ENCODE measurements around the gene GPD1L. TPM values are rescaled to one million over a fixed set of nuclear protein-coding genes. Genes with fewer than 3 reads are reported as not detected.
A peak's percentile ranks its signal among the peaks of the same experiment; 100 is the strongest.

Gene GPD1L
- total and polyA plus RNA-seq, 7 donors, result 28.2 to 135 (median 101) TPM

- peaks cover 11% of the 10 kb centered on the region for H3K4me1 ChIP-seq
- no peak for DNase-seq
- 76 to 95% (median 85%) methylated on average over 1 of the region's 1 CpG for WGBS, 3 donors
- intact Hi-C loops (cut with DNase I), result no loop called here
- no peaks in the 10 kb centered on the region for H3K27me3 ChIP-seq (ENCODE audit: insufficient read depth in 3 of 3, low read length in 2 of 3)
- H3K27ac ChIP-seq, result no peak overlapping the region
- no peak for TF ChIP-seq CTCF (IDR thresholded peaks at IDR 0.05)
- ATAC-seq, result no peak
- H3K4me3 ChIP-seq, result no peak overlapping the region
- no peaks in the 10 kb centered on the region for H3K9me3 ChIP-seq
- peaks cover 0 to 72% of the 10 kb centered on the region in 2 donors for H3K36me3 ChIP-seq (ENCODE audit: insufficient read depth in 1 of 2, low read depth in 1 of 2)
These were observed 41.1 kb downstream of the GPD1L start for GRCh38 chr3:32147509-32147908.

- peaks cover 0 to 72% of the 10 kb centered on the region in 2 donors for H3K36me3 ChIP-seq (ENCODE audit: insufficient read depth in 1 of 2, low read depth in 1 of 2)
- intact Hi-C loops (cut with DNase I), result no loop called here
- peaks cover 11% of the 10 kb centered on the region for H3K4me1 ChIP-seq
- H3K27ac ChIP-seq, result no peak overlapping the region
- 72 to 84% (median 73%) methylated on average over 3 of the region's 3 CpGs for WGBS, 3 donors
- TF ChIP-seq CTCF (IDR thresholded peaks at IDR 0.05), result no peak
- H3K27me3 ChIP-seq (ENCODE audit: insufficient read depth in 3 of 3, low read length in 2 of 3), result no peaks in the 10 kb centered on the region
- ATAC-seq (no peak), DNase-seq (no peak)
- H3K9me3 ChIP-seq, result no peaks in the 10 kb centered on the region
- no peak overlapping the region for H3K4me3 ChIP-seq
These were observed 41.5 kb downstream of the GPD1L start for GRCh38 chr3:32147933-32148332.

- ATAC-seq (no peak), DNase-seq (no peak)
- Histone ChIP-seq H3K36me3 (ENCODE audit: insufficient read depth in 1 of 2, low read depth in 1 of 2) (peaks cover 0 to 73% of the 10 kb centered on the region in 2 donors), H3K4me1 (peaks cover 11% of the 10 kb centered on the region), H3K27me3 (ENCODE audit: insufficient read depth in 3 of 3, low read length in 2 of 3) (no peaks in the 10 kb centered on the region), H3K27ac (no peak overlapping the region), H3K4me3 (no peak overlapping the region), H3K9me3 (no peaks in the 10 kb centered on the region)
- intact Hi-C loops (cut with DNase I), result no loop called here
- WGBS, 3 donors, result 85 to 91% (median 88%) methylated on average over 5 of the region's 5 CpGs
- no peak for TF ChIP-seq CTCF (IDR thresholded peaks at IDR 0.05)
These were observed 41.9 kb downstream of the GPD1L start for GRCh38 chr3:32148351-32148750.

- peaks cover 2 to 77% of the 10 kb centered on the region in 2 donors for H3K36me3 ChIP-seq (ENCODE audit: insufficient read depth in 1 of 2, low read depth in 1 of 2)
These were observed 47.2 kb downstream of the GPD1L start for GRCh38 chr3:32153414-32154204.

More at GRCh38 chr3:32153414-32154204, 47.2 kb downstream of the GPD1L start:
- Histone ChIP-seq H3K4me3 (no peak overlapping the region), H3K9me3 (no peaks in the 10 kb centered on the region), H3K27ac (no peak overlapping the region), H3K4me1 (no peaks in the 10 kb centered on the region), H3K27me3 (ENCODE audit: insufficient read depth in 3 of 3, low read length in 2 of 3) (no peaks in the 10 kb centered on the region)
- DNase-seq (no peak), ATAC-seq (peak in 3 of 4 donors; percentile 53 to 65 (median 64))
- intact Hi-C loops (cut with DNase I), result no loop called here
- no peak for TF ChIP-seq CTCF (IDR thresholded peaks at IDR 0.05)
- WGBS, 3 donors, result 71 to 79% (median 76%) methylated on average over 12 of the region's 12 CpGs
